HepG2 (cell line): ENCODE results near the gene PCSK1. TPM values are rescaled to one million over a fixed set of nuclear protein-coding genes. Genes with fewer than 3 reads are reported as not detected.

Source experiments
- ATAC-seq: fragments of 200-7000 bp; cut with Tn5 transposase; 3 replicates; pipeline ENCODE4 v1.9.1; 2020; ENCODE audit warnings: mild to moderate bottlenecking, moderate library complexity
- BruUV-seq: library from RNA; stranded (reverse); fragments of 400-500 nt; replicated peaks from 2 replicates; lab custom pipeline; 2021; lab: Mats Ljungman, UMichigan
- CTCF ChIA-PET: fragments of 300-600 bp; formaldehyde crosslinking; extraction: SDS; loops from one replicate; lab custom pipeline; 2021; ENCODE audit warnings: low total read pairs, inconsistent platforms, low intra/inter-chr PET ratio; lab: Yijun Ruan, JAX
- POLR2A ChIA-PET: fragments of 350-600 bp; sonication (Branson Sonifier 250); formaldehyde crosslinking; loops from one replicate; lab custom pipeline; 2020; ENCODE audit warnings: antibody characterized with exemption, inconsistent platforms; lab: Yijun Ruan, JAX
- DNase-seq: peaks from one replicate; pipeline ENCODE4 v3.0.0-alpha.2; 2015; ENCODE audit warnings: low spot score
- FAIRE-seq: peaks from 3 replicates; lab custom pipeline; 2011; peaks lifted over from hg19 to GRCh38; lab: Jason Lieb, UNC
- H2AFZ ChIP-seq: one replicate; pipeline ENCODE4 v1.6.1; 2011; ENCODE audit warnings: low read length, inconsistent platforms
- H3K27ac ChIP-seq: fragments of 300-600 bp; 3 replicates; pipeline ENCODE4 v1.8.0; 2011; ENCODE audit warnings: mixed run types, mild to moderate bottlenecking, mixed read lengths, low read length, inconsistent platforms; ENCODE audit not compliant: insufficient read depth; ENCODE audit errors: extremely low read length
- H3K27me3 ChIP-seq, 2 experiments: fragments of 200-600 bp in 1 of 2; 2 replicates in 1 of 2; 3 replicates in 1 of 2; pipeline versions ENCODE4 v1.6.0 to v1.8.0; 2011; ENCODE audit warnings: low read length in 2 of 2, mild to moderate bottlenecking in 2 of 2, moderate library complexity in 2 of 2, inconsistent platforms in 1 of 2; ENCODE audit not compliant: insufficient read depth in 2 of 2, control insufficient read depth in 1 of 2
- H3K36me3 ChIP-seq, 2 experiments: fragments of 200-600 bp in 1 of 2; replicated peaks in 1 of 2; 2 replicates in 1 of 2; 3 replicates in 1 of 2; pipeline versions ENCODE4 v1.5.1 to v1.8.0; 2011; ENCODE audit warnings: low read length in 2 of 2, inconsistent platforms in 1 of 2; ENCODE audit not compliant: insufficient read depth in 2 of 2, control insufficient read depth in 1 of 2
- H3K4me1 ChIP-seq: 2 replicates; pipeline ENCODE4 v1.5.1; 2012; ENCODE audit warnings: low read length, inconsistent platforms; ENCODE audit not compliant: insufficient read depth
- H3K4me2 ChIP-seq: 2 replicates; pipeline ENCODE4 v1.6.0; 2011; ENCODE audit warnings: low read depth, low read length, inconsistent platforms
- H3K4me3 ChIP-seq, 3 experiments: fragments of 200-600 bp in 1 of 3; sonication (generic), shearing (Covaris generic) in 1 of 3; replicated peaks in 1 of 3; 2 replicates each; pipeline ENCODE4 v1.5.1; 2011 to 2016; ENCODE audit warnings: low read length in 3 of 3, inconsistent platforms in 2 of 3, low read depth in 2 of 3, mild to moderate bottlenecking in 2 of 3, control low read depth in 1 of 3, mixed read lengths in 1 of 3; ENCODE audit not compliant: insufficient read depth in 1 of 3
- H3K79me2 ChIP-seq: one replicate; pipeline ENCODE4 v1.6.1; 2011; ENCODE audit warnings: low read length, inconsistent platforms; ENCODE audit not compliant: insufficient read depth
- H3K9ac ChIP-seq: 2 replicates; pipeline ENCODE4 v1.6.0; 2011; ENCODE audit warnings: mild to moderate bottlenecking, low read depth, low read length, inconsistent platforms; ENCODE audit not compliant: insufficient read depth
- H3K9me3 ChIP-seq: 2 replicates; pipeline ENCODE4 v1.5.1; 2012; ENCODE audit warnings: mild to moderate bottlenecking, low read length
- H4K20me1 ChIP-seq: 2 replicates; pipeline ENCODE4 v1.6.0; 2011; ENCODE audit warnings: inconsistent platforms, mild to moderate bottlenecking, low read length, moderate library complexity; ENCODE audit not compliant: insufficient read depth
- ARID5B ChIP-seq: IDR thresholded peaks from 2 replicates; pipeline ENCODE4 v1.4.0; 2020; ENCODE audit warnings: mild to moderate bottlenecking, missing genetic modification reagents
- CSRNP1 ChIP-seq: sonication (generic); formaldehyde crosslinking; IDR thresholded peaks from 2 replicates; pipeline ENCODE4 v1.8.1; 2023; ENCODE audit warnings: mild to moderate bottlenecking, missing genetic modification reagents
- PAWR ChIP-seq: sonication (generic); formaldehyde crosslinking; IDR thresholded peaks from 2 replicates; pipeline ENCODE4 v1.4.0; 2020; ENCODE audit warnings: missing genetic modification reagents, mild to moderate bottlenecking, borderline replicate concordance
- TFAP4 ChIP-seq: sonication (generic); IDR thresholded peaks from 2 replicates; pipeline ENCODE4 v1.6.1; 2016; ENCODE audit warnings: low read depth, borderline replicate concordance
- ZBTB34 ChIP-seq: sonication (generic); formaldehyde crosslinking; IDR thresholded peaks from 2 replicates; pipeline ENCODE4 v1.8.0; 2022; ENCODE audit warnings: mild to moderate bottlenecking, missing genetic modification reagents
- ZNF383 ChIP-seq: sonication (generic); formaldehyde crosslinking; IDR thresholded peaks from 2 replicates; pipeline ENCODE4 v1.4.0; 2020; ENCODE audit warnings: missing genetic modification reagents, mild to moderate bottlenecking, borderline replicate concordance
- ZNF687 ChIP-seq: sonication (generic); formaldehyde crosslinking; IDR thresholded peaks from 2 replicates; pipeline ENCODE4 v1.5.1; 2020; ENCODE audit warnings: mild to moderate bottlenecking, missing genetic modification reagents, moderate library complexity
- in situ Hi-C: cut with HindIII; loops from 2 replicates; pipeline ENCODE4 v1.10.0; 2017; ENCODE audit warnings: low pct_unique_long_range_greater_than_20kb; ENCODE audit not compliant: extremely low pct_ligation_motif_present
- intact Hi-C: fragments of 100-400 bp; cut with micrococcal nuclease; formaldehyde crosslinking; loops from one replicate; pipeline ENCODE4 v1.10.0; 2022; ENCODE audit not compliant: unreplicated experiment
- polyA plus RNA-seq, 8 experiments: library from polyadenylated mRNA; depleted of rRNA in 3 of 8; stranded (reverse) in 7 of 8; unstranded in 1 of 8; fragments of >200 nt; fragmentation: Illumina TruSeq in 4 of 8; extraction: Trizol in 4 of 8; gene quantifications; 2 replicates each; pipeline versions ENCODE4 v1.2.1 to v1.2.3, GENCODE V29; 2011 to 2016; ENCODE audit warnings: low read depth in 4 of 8, missing spikeins in 1 of 8, mixed read lengths in 1 of 8; ENCODE audit not compliant: insufficient read depth in 1 of 8
- total RNA-seq, 5 experiments: library from RNA; depleted of rRNA; stranded (reverse); fragments of >200 nt; fragmentation: Illumina TruSeq; extraction: Trizol; gene quantifications; 2 replicates each; pipeline ENCODE4 v1.2.3, GENCODE V29; 2016; ENCODE audit warnings: low read depth in 1 of 5
- TF ChIP-seq, protein P1 (sequence below): sonication (generic); formaldehyde crosslinking; IDR thresholded peaks from 2 replicates; pipeline ENCODE4 v1.8.0; 2022; ENCODE audit warnings: low read depth, missing genetic modification reagents

PCSK1 gene
- total and polyA plus RNA-seq, 2 of the 13 experiments (the other 11 are each of a cell fraction or from before 2014, with no cell fraction given) = not detected

GRCh38 chr5:96481009-96481786 is 48.1 kb upstream of the PCSK1 start:
- Histone ChIP-seq H4K20me1 (no peaks in the 10 kb centered on the region), H3K36me3 (no peaks in the 10 kb centered on the region), H3K4me3 (no peak overlapping the region), H3K4me2 (no peak overlapping the region), H2AFZ (no peak overlapping the region), H3K27me3 (no peaks in the 10 kb centered on the region; a peak in 1 of 5 replicates), H3K27ac (no peak overlapping the region), H3K4me1 (no peaks in the 10 kb centered on the region), H3K79me2 (no peaks in the 10 kb centered on the region), H3K9me3 (no peaks in the 10 kb centered on the region), H3K9ac (no peak overlapping the region)
- no peak for FAIRE-seq
- intact Hi-C loops (no loop called here), in situ Hi-C loops (no loop called here)
- no TSS peak for BruUV-seq
- no peak for DNase-seq
- POLR2A ChIA-PET = no interaction called here
- CTCF ChIA-PET = no interaction called here
- no peak for ATAC-seq
- TF ChIP-seq ZNF383 = no peak
- TF ChIP-seq CSRNP1 = no peak
- TF ChIP-seq ZNF687 = no peak
- no peak for TF ChIP-seq ZBTB34 (CRISPR knock-in tag)
- TF ChIP-seq ARID5B (CRISPR knock-in tag) = no peak
- TF ChIP-seq TFAP4 = no peak
- TF ChIP-seq, protein P1, sequence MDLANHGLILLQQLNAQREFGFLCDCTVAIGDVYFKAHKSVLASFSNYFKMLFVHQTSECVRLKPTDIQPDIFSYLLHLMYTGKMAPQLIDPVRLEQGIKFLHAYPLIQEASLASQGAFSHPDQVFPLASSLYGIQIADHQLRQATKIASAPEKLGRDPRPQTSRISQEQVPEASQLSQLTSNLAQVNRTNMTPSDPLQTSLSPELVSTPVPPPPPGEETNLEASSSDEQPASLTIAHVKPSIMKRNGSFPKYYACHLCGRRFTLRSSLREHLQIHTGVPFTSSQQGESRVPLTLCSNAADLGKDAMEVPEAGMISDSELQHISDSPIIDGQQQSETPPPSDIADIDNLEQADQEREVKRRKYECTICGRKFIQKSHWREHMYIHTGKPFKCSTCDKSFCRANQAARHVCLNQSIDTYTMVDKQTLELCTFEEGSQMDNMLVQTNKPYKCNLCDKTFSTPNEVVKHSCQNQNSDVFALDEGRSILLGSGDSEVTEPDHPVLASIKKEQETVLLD (CRISPR knock-in tag) = no peak
- no peak for TF ChIP-seq PAWR
